ENCODE data around the gene ARHGAP26.
A peak's percentile ranks its signal among the peaks of the same experiment; 100 is the strongest.

Gene ARHGAP26

DNA sequence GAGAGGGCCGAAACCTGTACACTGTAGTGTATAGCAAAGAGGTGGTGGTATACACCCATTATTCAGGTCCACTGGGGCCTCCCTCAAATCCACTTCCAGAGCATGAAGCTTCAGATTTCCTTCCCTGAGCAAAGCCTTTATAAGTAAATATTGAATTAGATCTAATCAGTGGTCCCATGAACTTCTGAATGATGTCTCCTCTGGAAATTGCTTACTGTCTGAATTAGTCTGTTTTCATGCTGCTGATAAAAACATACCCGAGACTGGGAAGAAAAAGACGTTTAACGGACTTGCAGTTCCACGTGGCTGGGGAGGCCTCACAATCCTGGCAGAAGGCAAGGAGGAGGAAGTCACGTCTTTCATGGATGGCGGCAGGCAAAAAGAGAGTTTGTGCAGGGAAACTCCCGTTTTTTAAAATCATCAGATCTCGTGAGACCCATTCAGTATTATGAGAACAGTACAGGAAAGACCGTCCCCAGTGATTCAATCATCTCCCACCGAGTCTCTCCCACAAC, 439.8 kb downstream of the ARHGAP26 start:
- DNase-seq (ENCODE audit: low read depth in 1 of 2, low spot score in 1 of 2), result peak in 1 of 2 experiments; percentile 35
- no peak for TF ChIP-seq JUND (IDR thresholded peaks at IDR 0.05; ENCODE audit: low read depth)
- in situ Hi-C loops (cut with HindIII; ENCODE audit: low pct_unique_long_range_greater_than_20kb, low sequenced_read_pairs), result no loop called here

DNA sequence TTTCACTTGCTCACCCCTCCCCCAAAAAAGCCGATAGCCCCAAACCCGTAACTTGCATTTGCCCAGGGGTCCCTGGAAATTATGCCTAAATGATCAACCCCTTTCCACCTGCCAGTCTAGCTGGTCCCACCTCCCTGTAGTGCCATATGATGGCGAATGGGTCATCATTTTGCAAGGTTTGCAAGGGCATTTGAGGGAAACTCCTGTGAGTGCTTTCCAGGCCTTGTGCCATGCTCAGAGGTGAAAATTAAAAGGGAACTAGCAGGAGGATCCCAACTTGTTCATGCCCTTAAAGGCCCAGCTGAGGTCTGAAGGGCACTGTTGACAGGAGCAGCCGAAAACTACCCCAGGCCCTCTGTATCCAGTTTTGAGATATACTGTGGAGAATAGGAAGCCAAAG, 440.4 kb downstream of the ARHGAP26 start:
- TF ChIP-seq JUND (IDR thresholded peaks at IDR 0.05; ENCODE audit: low read depth), result no peak
- DNase-seq (ENCODE audit: low read depth in 1 of 2, low spot score in 1 of 2), result no peak
- in situ Hi-C loops (cut with HindIII; ENCODE audit: low pct_unique_long_range_greater_than_20kb, low sequenced_read_pairs), result no loop called here

DNA sequence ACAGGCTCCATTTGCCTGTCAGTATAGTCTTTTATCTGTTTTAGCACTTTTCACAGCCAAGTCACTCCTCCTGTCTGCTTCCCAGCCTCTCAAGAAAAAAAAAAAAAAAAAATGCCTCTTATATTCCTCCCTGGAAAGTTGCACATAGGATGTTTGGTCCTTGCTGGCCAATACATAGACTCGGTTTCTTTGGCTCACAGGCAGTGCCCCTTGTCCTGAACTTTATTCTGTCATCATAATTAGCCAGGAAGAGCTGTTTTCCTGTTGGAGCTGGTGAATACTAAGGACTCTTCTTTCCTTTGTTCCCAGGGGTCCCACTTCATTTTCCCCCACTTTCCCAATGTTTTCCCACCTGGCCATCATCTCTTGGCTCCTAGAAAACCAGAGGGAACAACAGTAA, 442.1 kb downstream of the ARHGAP26 start:
- DNase-seq (ENCODE audit: low read depth in 1 of 2, low spot score in 1 of 2), result no peak
- no peak for TF ChIP-seq JUND (IDR thresholded peaks at IDR 0.05; ENCODE audit: low read depth)
- in situ Hi-C loops (cut with HindIII; ENCODE audit: low pct_unique_long_range_greater_than_20kb, low sequenced_read_pairs), result no loop called here

DNA sequence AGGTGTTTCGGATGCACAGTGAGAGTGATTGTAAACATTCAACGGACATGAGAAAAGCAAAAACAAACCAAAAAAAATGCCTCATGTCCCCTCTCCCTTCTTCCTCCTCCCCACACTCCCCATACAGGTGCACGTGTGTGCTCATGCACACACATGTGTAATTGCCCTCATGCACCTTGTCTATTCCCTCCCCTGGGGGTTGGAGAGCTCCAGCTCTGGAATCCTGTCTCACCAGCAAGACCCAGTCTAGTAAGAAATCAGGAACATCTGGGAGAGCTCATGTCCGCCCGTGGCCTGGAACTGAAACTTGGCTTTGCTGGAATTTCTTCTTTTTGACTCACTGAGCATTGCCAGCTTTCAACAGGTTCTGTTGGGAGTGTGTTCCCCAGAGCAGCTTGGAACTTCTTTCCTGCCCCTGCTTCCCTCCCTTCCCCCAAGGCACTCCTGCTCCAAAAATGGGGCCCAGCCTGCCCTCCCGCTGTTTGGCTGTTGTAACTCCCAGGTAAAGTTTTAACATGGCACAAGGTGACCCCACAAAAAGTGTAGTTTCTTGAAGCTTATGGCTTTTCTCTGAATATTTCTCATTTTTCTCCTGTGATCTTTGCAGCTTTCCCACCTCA, 443.2 kb downstream of the ARHGAP26 start:
- peak in 1 of 2 experiments; percentile 25 for DNase-seq (ENCODE audit: low read depth in 1 of 2, low spot score in 1 of 2)
- no peak for TF ChIP-seq JUND (IDR thresholded peaks at IDR 0.05; ENCODE audit: low read depth)
- in situ Hi-C loops (cut with HindIII; ENCODE audit: low pct_unique_long_range_greater_than_20kb, low sequenced_read_pairs), result no loop called here

DNA sequence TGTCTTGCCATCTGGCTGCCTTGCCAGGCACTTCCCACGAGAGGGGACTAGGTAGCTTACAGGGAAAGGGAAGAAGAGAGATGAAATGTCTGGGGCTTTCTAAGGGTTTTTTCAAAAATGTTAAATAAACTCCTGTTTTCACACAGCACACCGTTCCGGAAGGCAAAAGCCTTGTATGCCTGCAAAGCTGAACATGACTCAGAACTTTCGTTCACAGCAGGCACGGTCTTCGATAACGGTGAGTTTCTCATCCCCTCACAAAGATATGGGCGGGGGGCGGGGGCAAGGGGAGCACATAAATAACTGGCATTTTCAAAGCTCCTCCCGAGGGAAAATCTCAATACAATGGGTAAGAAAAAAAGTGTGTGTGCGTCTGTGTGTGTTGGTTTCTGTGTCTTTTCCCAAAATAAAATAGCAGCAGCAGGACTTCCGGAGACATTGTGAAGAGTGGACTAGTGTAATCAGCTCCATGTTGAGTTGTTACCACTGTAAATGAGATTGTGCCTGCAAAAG, 443.7 kb downstream of the ARHGAP26 start:
- no peak for DNase-seq (ENCODE audit: low read depth in 1 of 2, low spot score in 1 of 2)
- no peak for TF ChIP-seq JUND (IDR thresholded peaks at IDR 0.05; ENCODE audit: low read depth)
- in situ Hi-C loops (cut with HindIII; ENCODE audit: low pct_unique_long_range_greater_than_20kb, low sequenced_read_pairs), result no loop called here

DNA sequence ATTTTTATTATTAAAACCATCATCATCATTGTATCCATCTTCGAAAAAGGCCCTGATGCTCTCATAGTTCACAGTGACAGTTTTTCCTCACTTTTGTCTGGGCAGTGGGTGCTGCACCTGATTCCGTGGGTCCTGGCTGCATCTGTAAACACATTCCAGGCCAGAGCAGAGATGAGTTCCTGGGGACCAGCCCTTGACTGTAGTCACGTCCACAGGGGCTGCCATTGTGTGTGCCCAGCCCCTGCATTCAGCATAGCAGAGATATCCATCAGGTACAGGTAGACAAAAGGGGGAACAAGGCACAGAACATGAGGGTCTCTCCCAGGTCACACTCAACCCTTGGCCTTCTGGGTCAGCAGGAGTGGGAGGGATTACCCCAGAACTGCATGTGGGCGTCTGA, 444.3 kb downstream of the ARHGAP26 start:
- in situ Hi-C loops (cut with HindIII; ENCODE audit: low pct_unique_long_range_greater_than_20kb, low sequenced_read_pairs), result no loop called here
- TF ChIP-seq JUND (IDR thresholded peaks at IDR 0.05; ENCODE audit: low read depth), result no peak
- DNase-seq (ENCODE audit: low read depth in 1 of 2, low spot score in 1 of 2), result no peak

DNA sequence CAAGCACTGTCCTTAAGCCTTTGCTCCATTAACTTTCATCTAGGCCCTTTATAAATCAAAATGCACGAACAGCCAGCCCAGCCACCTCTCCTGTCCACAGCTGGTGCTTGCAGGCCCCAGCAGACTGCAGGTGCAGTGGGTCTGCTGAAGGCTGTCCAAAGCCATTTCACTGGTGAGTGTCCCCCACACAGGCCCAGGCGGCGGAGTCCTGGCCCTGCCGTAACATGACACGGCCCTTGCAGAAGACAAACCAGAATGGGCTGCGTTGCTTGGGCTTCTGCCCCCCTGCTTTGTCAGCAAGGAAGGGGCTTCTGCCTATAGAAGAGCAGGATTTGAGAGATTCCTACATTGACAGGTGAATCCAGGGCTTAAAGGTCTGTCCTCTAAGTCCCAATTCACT, 444.7 kb downstream of the ARHGAP26 start:
- no peak for DNase-seq (ENCODE audit: low read depth in 1 of 2, low spot score in 1 of 2)
- no peak for TF ChIP-seq JUND (IDR thresholded peaks at IDR 0.05; ENCODE audit: low read depth)
- in situ Hi-C loops (cut with HindIII; ENCODE audit: low pct_unique_long_range_greater_than_20kb, low sequenced_read_pairs), result no loop called here

DNA sequence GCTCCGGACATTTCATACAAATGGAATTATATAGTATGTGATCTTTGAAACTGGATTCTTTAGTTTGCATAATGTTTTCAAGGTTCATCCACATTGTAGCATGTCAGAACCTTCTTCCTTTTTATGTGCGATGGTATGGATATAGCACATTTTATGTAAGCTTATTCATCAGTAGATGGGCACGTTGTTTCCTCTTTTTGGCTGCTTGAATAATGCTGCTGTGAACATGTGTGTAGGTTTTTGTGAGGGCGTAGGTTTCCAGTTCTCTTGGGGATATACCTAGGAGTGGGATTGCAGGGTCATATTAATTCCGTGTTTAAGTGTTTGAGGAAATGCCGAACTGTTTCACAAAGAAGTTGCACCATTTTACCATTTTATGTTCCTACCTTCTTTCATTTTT, 445.5 kb downstream of the ARHGAP26 start:
- no peak for DNase-seq (ENCODE audit: low read depth in 1 of 2, low spot score in 1 of 2)
- in situ Hi-C loops (cut with HindIII; ENCODE audit: low pct_unique_long_range_greater_than_20kb, low sequenced_read_pairs), result no loop called here
- TF ChIP-seq JUND (IDR thresholded peaks at IDR 0.05; ENCODE audit: low read depth), result no peak

DNA sequence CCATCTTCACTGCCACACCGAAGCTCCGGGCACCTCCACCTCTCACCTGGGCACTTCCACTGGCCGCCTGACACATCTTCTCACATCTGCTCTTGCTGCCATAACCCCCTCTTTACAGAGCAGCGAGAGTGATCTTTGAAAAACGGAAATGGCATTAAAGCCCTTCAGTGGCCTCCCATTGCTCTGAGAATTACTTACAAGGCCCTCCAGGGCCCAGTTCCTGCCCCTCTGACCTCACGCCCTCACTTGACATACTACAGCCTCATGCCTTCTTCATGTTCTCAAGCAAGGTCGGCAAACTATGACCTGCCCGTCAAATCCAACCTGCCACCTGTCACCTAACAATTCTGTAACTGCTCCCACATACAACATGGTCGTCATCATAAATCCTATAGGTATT, 446.0 kb downstream of the ARHGAP26 start:
- DNase-seq (ENCODE audit: low read depth in 1 of 2, low spot score in 1 of 2), result no peak
- TF ChIP-seq JUND (IDR thresholded peaks at IDR 0.05; ENCODE audit: low read depth), result no peak
- in situ Hi-C loops (cut with HindIII; ENCODE audit: low pct_unique_long_range_greater_than_20kb, low sequenced_read_pairs), result no loop called here

DNA sequence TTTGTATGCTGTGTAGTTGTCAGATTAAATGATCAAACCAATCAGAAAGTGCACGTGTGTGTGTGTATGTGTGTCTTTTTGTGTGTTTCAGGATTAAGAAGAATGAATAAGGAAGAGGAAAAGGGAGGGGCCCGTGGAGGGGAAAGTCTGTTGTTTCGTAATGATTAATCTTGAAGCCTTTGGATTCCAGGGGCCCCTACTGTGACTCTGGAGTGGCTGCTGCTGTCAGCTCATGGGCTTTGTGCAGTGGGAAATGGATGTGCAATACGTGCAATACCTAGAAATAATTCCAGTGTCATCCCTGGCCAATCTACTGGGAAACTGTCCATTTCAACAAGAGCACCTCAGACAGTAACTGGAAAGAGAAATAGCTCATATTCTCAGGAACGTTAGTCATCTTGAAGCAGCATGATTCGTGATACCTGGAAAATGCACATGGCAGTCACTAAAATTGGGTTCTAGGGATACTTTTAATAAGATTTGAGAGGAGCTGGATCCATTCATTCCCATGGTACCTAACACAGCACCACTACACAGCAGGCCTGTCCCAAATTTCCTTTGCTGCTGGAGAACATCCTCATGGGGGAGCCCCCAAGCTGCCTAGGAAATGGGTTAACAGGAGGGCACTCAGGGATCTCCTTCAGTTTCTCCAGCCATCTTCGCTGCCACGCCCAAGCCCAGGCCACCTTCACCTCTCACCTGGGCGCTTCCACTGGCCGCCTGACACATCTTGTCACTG, 447.1 kb downstream of the ARHGAP26 start:
- no peak for TF ChIP-seq JUND (IDR thresholded peaks at IDR 0.05; ENCODE audit: low read depth)
- DNase-seq (ENCODE audit: low read depth in 1 of 2, low spot score in 1 of 2), result no peak
- in situ Hi-C loops (cut with HindIII; ENCODE audit: low pct_unique_long_range_greater_than_20kb, low sequenced_read_pairs), result no loop called here

DNA sequence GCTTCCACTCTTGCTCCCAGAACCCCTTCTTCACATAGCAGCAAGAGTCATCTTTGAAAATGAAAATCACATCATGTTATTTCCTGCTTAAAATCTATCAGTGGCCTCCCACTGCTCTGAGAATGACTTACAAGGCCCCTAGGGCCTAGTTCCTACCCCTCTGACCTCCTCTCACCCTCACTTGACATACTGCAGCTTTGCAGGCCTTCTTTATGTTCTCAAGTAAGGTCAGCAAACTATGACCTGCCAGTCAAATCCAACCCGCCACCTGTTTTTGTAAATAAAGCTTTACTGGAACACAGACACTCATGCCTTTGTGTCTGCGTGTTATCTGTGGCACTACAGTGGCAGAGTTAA, 447.6 kb downstream of the ARHGAP26 start:
- no peak for TF ChIP-seq JUND (IDR thresholded peaks at IDR 0.05; ENCODE audit: low read depth)
- in situ Hi-C loops (cut with HindIII; ENCODE audit: low pct_unique_long_range_greater_than_20kb, low sequenced_read_pairs), result no loop called here

DNA sequence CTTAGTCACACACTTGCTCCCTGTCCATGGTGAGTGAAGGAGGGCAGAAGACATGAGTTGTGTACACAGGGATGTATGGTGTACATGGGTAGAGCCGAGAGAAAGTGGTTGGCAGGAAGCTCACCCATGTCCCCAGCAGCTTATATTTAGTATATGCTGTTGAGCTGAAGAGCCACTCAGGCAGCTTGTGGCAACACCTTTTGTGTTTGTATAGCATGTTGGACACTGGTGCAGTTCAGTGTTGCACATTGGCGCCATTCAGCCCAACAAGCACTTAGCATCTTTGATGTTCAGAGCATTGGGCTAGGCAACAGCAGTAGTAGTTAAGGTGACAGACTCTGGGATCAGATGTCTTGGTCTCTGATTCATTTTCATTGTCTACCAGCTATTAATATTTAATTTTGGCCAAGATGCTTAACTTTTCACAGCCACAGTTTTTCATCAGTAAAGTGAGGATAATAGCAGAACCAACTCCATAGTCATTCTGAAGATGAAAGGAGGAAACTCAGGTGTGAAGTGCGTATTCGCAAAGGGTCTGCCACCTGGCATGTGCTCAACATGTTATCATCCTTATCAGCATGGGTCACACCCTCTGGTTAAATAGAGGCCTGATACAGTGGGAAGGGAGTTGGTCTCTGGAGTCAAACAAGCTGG, 448.5 kb downstream of the ARHGAP26 start:
- TF ChIP-seq JUND (IDR thresholded peaks at IDR 0.05; ENCODE audit: low read depth), result no peak
- in situ Hi-C loops (cut with HindIII; ENCODE audit: low pct_unique_long_range_greater_than_20kb, low sequenced_read_pairs), result no loop called here
- DNase-seq (ENCODE audit: low read depth in 1 of 2, low spot score in 1 of 2), result no peak

More for the DNA sequence above, 447.6 kb downstream of the ARHGAP26 start:
- no peak for DNase-seq (ENCODE audit: low read depth in 1 of 2, low spot score in 1 of 2)

DNA sequence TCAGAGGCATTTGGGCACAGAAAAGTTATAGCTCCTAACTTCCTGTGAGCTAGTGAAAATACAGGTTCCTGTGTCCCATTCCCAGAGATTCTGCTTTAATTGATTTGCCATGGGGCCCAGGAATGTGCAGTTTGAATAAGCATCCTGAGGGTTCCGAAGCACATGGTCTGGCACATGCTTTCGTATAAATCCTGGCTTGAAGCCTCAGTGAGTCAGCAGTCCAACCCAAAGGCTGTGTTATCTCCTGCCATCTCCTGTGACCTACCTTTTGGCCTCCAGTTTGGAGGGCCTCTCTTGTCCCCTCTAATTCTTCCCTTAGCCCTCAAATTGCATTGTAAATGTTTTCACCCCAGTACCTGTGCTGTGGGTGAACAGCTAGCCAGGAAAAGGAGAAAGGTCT, 449.5 kb downstream of the ARHGAP26 start:
- TF ChIP-seq JUND (IDR thresholded peaks at IDR 0.05; ENCODE audit: low read depth), result no peak
- in situ Hi-C loops (cut with HindIII; ENCODE audit: low pct_unique_long_range_greater_than_20kb, low sequenced_read_pairs), result no loop called here
- DNase-seq (ENCODE audit: low read depth in 1 of 2, low spot score in 1 of 2), result no peak

All from T47D (cell line).